GM18867 (cell line): ENCODE data around the gene FOXQ1.
"Not testable (repeated sequence)": the region's sequence is repeated elsewhere in the genome, so short reads cannot be mapped to it uniquely, and the experiment has no call there.

Experiments
- ATAC-seq: cut with Tn5 transposase; IDR thresholded peaks from one replicate; pipeline ENCODE4 v1.9.1; 2021; ENCODE audit warnings: mild to moderate bottlenecking, moderate library complexity; ENCODE audit not compliant: unreplicated experiment

The FOXQ1 gene

DNA sequence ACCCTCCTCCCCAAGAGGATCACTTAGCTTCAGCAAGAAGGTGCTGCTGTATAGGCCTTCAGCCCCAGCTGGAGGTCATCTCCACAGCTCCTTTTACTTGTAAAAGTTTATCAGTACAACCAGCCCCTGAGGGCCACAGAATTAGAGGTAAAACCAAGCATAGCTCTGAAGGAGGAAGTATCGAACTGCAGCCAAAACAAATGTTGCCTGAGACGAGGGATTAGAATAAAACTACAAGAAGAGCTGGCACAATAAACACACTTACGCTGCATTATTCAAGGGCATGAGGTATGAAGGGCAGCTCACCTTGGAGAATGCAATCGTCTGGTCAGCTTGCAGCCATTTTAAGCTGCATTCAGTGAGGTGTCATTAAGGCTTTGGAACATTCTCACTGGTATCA, 21.1 kb upstream of the FOXQ1 start:
- ATAC-seq: no peak

DNA sequence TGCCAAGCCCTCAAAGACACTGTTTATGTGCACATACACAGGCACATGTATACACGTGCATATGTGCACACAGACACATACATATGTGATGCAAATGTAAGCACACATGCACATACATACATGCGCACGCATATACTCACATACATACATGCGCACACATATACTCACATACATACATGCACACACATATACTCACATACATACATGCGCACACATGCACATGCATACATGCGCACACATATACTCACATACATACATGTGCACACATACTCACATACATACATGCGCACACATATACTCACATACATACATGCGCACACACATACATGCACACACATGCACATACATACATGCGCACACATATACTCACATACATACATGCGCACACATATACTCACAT, 20.5 kb upstream of the FOXQ1 start:
- no peak for ATAC-seq

DNA sequence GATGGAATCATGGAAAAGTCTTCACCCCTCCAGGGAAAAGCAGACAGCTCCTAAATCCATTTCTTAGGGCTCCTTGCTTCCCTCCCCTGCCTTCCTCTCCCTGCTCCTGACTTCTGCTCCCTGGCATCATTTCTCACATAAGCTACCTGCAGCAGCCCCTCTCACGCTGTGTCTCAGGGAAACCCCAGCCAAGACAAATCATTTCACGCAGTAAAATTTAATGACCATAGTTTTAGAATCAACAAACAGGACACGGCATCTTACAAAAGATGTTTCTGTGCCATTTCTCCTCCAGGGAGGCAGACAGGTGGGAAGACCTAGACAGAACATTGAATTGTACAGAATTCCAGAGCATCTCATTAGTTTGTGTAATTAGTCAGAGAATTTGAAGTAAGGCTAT, 16.5 kb upstream of the FOXQ1 start:
- ATAC-seq: no peak

DNA sequence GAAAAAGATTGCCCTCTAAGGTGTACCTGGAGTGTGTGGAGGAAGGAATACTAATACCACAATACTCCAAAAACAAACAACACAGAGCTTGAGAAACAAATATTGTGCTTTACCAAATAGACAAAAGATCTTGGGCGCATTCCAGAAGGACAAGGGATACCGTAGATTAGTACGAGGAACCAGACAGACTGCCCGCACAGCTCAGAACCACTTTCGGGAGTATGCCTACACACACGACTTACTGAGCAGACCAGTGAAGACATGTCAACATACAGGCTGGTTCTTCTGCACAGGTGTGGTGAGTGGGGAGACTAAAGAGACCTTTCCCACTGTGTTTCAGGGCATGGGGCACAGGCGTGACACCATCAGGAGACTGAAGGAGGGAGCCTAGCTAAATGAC, 15.8 kb upstream of the FOXQ1 start:
- no peak for ATAC-seq

DNA sequence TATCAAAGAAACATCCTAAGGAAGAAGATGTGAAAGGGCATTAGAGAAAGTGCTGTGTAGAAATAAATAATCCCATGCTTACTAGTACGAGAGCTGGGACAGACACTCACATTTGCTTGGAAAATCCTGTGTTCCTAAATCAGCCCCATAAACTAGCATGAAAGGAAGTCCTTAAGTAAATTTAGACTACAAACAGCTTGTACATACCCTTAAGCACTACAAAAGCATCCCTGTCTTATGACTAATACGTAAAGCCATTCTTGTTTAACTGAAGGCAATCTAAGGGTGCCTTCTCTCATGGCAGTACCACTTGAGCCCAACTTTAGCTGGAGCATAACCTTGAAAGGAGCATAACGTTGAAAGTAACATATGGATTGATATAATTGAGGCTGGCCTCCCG, 15.4 kb upstream of the FOXQ1 start:
- no peak for ATAC-seq

DNA sequence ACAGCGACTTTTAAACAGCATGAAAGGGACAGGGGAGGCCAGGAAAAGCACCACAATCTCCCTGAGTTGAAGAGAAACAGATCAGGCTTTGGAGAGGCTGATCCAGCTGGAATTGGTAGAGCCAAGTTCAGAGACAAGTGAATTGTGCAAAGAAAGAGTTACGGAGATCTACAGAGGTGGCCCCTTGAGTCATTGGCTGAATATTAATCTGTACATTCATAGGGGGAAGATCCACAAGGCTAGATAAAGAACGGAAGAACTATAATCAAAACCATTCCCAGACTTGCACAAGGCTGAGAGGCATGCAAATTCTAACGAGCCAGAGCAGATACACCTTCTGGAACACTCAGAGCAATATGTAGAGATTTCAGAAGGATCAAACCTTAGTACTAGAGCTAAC, 14.2 kb upstream of the FOXQ1 start:
- ATAC-seq: no peak

DNA sequence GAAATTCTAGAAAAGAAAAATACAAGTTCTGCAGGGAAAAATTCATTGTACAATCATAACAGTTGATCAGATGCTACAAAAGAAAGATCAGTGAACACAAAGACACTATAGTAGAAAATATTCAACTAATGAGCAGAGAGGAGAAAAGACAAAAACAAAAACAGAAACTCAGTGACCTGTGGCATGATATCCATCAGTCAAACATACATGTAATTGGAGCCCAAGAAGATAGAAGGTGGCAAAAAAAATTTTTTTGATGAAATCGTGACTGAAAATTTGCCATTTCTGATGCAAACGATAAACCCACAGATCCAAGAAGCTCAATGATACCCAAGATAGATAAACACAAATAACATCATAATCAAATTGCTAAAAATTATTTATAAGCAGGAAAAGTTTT, 13.1 kb upstream of the FOXQ1 start:
- no peak for ATAC-seq

DNA sequence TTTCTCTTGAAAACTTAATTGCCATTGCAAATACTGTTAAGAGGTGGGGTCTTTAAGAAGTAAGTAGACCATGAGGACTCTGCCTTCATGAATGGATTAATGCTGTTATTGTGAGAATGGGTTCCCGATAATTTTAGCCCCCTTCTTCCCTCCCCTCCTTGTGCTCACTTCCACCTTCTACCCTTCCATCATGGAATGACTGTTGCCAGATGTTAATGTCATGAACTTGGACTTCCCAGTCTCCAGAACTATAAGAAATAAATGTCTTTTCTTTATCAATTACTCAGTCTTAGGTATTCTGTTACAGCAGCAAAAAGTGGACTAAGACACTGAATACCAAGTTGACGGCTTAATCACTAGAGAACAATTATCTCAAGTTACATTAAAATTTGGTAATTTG, 5.8 kb upstream of the FOXQ1 start:
- ATAC-seq: no peak

DNA sequence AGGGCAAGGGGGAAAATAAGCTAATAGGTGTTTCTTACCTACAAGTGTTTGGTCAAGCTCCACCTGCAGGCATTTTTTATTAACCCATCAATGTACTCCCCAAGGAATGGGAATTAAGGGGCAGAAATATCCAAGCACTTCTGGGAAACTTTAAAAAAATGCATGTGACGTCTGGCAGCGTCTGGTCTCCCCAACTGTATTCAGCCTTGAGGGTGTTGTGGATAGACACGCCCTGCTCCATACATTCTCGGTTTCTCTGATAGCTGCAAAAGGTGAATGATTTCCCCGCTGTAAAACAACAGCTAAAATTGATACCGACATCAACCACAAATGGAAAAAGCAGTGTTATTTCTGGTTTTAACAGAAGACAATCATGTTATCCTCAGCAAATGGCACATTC, 2.5 kb upstream of the FOXQ1 start:
- ATAC-seq: no peak

DNA sequence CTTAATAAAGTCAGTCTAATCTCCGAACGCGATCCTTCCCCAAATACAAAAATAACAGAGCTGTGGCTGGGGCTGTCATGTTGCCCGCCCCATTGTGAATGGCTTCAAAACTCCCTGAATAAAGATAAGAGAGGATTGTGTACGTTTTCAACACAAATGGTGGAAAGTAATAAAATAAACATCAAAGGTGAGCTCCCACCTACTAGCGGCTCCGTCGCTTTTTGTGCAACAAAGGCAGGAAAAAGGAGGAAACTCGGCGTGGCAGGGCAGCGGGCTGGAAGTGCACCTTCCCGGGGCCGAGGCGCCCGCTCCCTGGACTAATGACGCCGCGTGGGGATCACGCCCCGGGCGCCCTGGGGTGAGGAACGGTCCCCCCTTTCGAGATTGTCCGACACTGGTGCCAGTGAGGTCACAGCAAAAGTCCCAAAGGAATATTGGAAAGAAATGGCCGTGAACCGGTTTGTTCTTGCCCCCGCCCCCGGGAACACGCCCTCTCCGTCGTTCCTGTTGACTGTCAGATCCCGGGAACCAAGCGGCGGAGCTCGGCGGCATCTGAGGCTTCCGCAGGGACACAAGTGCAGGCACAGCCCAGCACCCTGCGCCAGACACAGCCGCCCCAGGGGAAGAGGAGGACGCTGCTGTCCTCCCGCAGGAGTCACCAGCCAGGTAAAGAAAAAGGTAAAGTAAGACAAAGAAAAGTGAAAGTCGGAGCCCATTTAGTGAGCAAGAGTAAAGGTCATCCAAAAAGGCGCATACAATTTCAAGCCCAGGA, 1.1 kb upstream of the FOXQ1 start:
- no peak for ATAC-seq

DNA sequence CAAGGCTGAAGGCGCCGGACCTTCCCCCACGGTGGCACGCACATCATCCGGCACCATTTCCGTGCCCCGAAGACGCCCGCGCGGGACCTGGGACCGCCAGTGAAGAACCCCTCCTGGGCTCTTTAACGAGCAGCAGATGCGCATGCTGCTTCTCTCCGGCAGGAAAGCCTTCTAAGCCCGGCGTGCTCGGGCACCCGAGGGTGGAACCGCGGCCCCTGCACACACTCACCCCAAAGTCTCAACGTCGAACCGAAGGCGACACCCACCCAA, 240 bp downstream of the FOXQ1 start:
- no peak for ATAC-seq

DNA sequence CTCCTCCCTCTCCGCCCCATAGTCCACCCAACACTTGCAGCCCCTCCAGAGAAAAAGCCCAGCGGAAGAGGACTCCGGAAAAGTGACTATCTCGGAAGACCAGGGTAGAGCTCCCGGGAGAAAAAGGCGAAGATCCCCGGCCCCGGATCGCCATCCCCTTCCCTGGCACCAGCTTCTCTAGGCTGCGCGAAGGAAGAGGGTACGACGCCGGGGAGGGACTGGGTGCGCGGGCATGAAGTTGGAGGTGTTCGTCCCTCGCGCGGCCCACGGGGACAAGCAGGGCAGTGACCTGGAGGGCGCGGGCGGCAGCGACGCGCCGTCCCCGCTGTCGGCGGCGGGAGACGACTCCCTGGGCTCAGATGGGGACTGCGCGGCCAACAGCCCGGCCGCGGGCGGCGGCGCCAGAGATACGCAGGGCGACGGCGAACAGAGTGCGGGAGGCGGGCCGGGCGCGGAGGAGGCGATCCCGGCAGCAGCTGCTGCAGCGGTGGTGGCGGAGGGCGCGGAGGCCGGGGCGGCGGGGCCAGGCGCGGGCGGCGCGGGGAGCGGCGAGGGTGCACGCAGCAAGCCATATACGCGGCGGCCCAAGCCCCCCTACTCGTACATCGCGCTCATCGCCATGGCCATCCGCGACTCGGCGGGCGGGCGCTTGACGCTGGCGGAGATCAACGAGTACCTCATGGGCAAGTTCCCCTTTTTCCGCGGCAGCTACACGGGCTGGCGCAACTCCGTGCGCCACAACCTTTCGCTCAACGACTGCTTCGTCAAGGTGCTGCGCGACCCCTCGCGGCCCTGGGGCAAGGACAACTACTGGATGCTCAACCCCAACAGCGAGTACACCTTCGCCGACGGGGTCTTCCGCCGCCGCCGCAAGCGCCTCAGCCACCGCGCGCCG, 822 bp downstream of the FOXQ1 start:
- ATAC-seq: no peak

DNA sequence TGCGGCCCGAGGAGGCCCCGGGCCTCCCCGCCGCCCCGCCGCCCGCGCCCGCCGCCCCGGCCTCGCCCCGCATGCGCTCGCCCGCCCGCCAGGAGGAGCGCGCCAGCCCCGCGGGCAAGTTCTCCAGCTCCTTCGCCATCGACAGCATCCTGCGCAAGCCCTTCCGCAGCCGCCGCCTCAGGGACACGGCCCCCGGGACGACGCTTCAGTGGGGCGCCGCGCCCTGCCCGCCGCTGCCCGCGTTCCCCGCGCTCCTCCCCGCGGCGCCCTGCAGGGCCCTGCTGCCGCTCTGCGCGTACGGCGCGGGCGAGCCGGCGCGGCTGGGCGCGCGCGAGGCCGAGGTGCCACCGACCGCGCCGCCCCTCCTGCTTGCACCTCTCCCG, 1.5 kb downstream of the FOXQ1 start:
- no peak for ATAC-seq

DNA sequence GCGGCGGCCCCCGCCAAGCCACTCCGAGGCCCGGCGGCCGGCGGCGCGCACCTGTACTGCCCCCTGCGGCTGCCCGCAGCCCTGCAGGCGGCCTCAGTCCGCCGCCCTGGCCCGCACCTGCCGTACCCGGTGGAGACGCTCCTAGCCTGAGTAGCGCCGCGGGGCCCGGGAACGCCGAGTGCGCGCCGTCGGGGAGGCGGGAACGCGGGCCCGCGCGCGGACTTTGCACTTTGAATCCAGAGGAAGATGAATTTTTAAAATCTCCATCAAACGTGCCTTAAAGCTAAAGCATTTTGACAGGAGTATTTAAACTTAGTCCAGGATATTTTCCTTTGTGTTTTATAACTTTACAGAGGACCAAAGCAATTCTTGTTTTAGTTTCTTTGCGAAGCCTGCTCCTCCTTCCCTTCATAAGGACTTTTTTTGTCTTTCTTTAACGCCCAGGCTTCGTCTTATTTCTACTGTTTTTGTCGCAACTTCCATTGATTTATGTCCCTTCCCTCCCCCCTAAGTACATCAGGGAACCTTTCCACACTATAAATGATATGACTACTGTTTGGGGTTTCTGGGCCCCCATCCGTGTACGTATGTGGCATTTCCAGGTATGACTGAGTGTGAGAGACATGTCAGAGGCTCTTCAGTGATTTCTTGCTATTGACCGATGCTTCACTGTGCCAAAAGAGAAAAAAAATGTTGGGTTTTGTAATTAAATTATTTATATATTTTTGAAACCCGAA, 2.0 kb downstream of the FOXQ1 start:
- ATAC-seq: no peak

DNA sequence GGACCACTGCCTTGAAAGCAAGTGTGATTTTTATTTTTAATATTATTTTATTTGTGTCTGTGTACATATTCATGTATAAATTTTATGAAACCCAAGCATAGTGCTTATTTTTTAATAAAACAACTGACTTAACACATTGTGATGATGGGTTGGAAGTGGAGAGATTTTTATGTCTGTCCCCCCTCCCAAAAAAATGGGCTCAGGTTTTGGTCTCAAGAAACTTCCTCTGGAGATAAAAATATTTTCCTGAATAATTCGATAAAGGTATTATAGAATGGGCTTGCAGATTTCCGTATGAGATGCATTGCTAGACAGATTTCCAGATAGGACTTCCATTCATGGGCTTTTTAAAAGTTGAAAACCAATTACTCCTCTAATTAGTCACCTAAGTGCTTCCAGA, 2.7 kb downstream of the FOXQ1 start:
- ATAC-seq: no peak

DNA sequence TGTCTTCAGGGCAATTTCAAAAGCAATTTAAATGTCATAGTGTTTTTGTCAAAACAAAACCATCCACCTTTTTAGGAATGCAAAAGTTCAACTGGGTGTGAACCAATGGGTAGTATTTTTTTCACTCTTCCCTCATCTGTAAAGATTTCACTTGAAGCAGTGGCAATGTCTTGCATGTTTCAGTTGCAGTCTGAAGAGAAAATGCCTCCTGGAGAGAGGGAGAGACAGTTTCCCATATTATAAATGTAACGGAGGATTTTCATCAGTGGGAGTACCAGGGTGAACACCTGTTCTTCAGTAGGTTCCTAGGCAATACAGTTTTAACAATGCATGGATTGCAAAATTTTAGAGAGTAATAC, 3.3 kb downstream of the FOXQ1 start:
- no peak for ATAC-seq

DNA sequence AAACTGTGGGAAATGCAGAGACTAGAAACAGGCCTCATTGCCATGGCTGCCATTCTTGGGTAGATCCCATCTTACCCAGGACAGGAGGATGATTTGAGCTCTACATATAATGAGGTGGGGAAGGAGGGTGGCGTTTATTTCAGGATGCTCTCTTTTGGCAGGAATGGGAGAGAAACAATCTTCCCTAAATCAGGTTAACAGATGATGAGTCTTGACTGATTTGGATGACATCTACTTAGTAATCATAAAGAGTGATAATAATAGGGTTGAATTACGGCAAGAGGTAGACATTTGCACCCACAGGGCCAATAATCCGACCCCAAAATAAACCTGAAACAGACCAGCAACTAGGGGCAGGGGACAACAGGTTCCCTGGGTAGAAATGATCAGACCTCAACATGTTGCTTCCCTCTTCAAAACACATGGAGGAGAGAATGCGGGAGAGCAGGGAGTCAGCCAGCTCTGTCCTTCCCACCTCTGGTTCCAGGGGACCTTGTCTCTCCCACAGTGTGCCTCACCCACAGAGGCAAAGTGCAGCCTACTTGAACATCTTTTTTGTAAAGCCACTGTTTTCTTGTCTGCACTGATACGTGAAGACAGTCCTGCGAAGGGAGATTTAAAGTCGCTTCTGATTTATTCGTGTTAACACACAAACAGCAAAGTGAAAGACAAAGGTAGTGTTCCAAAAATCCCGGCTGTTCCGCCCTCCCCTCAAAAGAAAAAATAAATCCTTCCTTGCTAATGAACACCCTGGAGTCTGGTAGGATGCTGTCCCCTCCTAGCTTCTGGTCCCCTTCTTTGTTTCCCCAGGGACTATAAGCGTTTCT, 3.9 kb downstream of the FOXQ1 start:
- no peak for ATAC-seq

DNA sequence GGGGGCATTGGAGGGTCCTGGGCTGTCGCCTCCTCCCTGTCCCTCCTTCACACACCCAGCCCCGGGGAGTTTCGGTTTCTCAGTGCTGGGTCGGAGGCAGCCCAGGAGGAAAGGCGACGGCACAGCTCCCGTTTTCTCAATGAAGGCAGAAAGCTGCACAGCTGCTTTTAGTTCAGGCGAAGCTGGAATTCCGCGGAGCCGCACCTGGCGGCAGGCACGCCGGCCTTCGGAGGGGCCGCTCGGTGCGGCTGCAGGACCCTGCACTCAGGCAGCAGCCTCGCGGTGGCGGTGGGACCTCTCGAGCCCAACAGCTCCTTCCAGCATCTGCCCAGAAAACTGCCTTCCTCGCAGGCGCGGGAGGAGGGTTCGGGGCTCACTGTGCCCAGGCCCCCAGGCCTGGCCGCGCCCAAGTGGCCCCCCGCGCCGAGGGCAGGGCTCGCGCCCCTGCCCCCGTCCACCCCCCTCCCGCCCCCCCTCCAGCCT, 4.6 kb downstream of the FOXQ1 start:
- ATAC-seq: no peak

DNA sequence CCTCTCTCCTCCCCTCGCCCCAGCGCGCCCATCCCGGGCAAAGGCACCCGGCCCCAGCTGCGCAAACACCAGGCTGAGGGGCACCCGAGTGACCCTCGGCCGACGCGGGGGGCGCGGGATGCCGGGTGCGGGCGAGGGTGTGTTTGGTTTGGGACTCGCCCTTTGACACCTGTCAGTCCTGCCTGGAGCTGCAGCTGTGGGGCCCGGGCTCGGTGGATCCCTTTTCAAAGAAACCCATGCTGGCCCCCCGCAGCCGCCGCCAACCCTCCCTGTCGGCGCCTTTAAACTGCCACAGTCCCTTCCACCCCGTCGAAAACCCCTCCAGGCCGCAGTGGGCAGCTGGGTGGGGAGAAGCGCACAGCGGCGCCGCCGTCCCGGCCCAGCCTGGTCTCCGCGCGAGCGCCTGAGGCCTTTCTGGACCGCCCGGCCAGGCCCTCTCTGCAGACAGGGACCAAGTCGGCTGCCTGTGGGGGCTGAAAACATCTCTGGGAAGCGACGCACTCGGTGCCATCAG, 5.5 kb downstream of the FOXQ1 start:
- no peak for ATAC-seq

DNA sequence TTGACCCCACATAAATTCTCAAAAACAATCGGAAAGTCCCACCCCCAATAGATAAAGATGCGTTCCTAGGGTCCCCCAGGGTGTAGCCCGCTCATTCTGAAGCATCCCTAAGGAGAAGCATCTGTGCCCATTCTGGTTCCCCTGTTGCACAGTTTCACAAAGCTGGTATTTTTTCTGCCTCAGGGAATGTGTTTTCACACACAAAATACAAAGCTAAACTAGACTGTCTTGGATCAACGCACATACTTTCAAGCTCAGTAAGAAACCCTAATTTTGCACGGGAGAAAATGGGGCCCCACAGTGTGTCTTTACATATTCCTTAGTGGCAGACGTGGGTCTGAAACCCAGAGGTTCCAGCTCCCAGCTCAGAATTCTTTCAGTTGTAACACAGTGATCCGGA, 6.1 kb downstream of the FOXQ1 start:
- no peak for ATAC-seq

DNA sequence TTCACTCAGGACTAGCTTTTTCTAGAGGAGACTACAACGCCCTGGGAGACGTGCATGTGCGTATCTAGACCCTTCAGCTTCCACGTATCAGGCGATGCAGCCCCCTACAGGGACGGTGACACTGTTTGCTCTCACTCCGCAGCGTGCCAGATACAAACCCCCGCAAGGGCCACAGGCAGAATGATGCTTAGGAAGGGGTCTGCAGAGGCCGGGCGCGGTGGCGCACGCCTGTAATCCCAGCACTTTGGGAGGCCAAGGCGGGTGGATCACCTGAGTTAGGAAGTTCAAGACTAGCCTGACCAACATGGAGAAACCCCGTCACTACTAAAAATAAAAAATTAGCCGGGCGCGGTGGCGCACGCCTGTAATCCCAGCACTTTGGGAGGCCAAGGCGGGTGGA, 6.7 kb downstream of the FOXQ1 start:
- not testable (repeated sequence) for ATAC-seq
